IMR-90 (cell line): ENCODE results near the gene WDTC1. TPM values are rescaled to one million over a fixed set of nuclear protein-coding genes. Genes with fewer than 3 reads are reported as not detected.

Experiments used
- ATAC-seq: fragments of 200-7000 bp; cut with Tn5 transposase; 2 replicates; pipeline ENCODE4 v1.9.1; 2020; ENCODE audit warnings: low read depth, mild to moderate bottlenecking, moderate library complexity
- BruUV-seq: library from RNA; stranded (reverse); fragments of 400-500 nt; replicated peaks from 2 replicates; lab custom pipeline; 2021; lab: Mats Ljungman, UMichigan
- CTCF ChIA-PET: fragments of 300-600 bp; formaldehyde crosslinking; extraction: SDS; loops from one replicate; lab custom pipeline; 2021; ENCODE audit warnings: antibody characterized with exemption; lab: Yijun Ruan, JAX
- POLR2A ChIA-PET: fragments of 300-600 bp; sonication (Branson Sonifier 250); formaldehyde crosslinking; loops from one replicate; lab custom pipeline; 2022; ENCODE audit warnings: antibody characterized with exemption; ENCODE audit not compliant: unreplicated experiment; lab: Charles Lee
- DNase-seq: peaks from one replicate; pipeline ENCODE4 v3.0.0; 2013
- H2AFZ ChIP-seq: replicated peaks from 2 replicates; pipeline ENCODE3; 2013; ENCODE audit warnings: low read length, mild to moderate bottlenecking; ENCODE audit not compliant: poor library complexity
- H2AK5ac ChIP-seq: 2 replicates; pipeline ENCODE4 v1.6.1; 2013; ENCODE audit warnings: low read depth, low read length, inconsistent platforms
- H2AK9ac ChIP-seq: replicated peaks from 2 replicates; pipeline ENCODE3; 2013; ENCODE audit warnings: mild to moderate bottlenecking, low read depth, low read length, moderate library complexity; ENCODE audit not compliant: poor library complexity
- H2BK120ac ChIP-seq: 2 replicates; pipeline ENCODE4 v1.6.1; 2013; ENCODE audit warnings: low read depth, low read length, inconsistent platforms
- H2BK15ac ChIP-seq: 3 replicates; pipeline ENCODE4 v1.6.1; 2013; ENCODE audit warnings: low read depth, low read length, inconsistent platforms
- H2BK20ac ChIP-seq: 2 replicates; pipeline ENCODE4 v1.6.1; 2013; ENCODE audit warnings: low read depth, mild to moderate bottlenecking, inconsistent platforms, low read length, moderate library complexity
- H2BK5ac ChIP-seq: 2 replicates; pipeline ENCODE4 v1.6.1; 2013; ENCODE audit warnings: mild to moderate bottlenecking, low read depth, low read length, inconsistent platforms; ENCODE audit not compliant: poor library complexity, severe bottlenecking
- H3K14ac ChIP-seq: replicated peaks from 2 replicates; pipeline ENCODE4 v1.6.1; 2013; ENCODE audit warnings: low read depth, low read length, inconsistent platforms
- H3K18ac ChIP-seq: 2 replicates; pipeline ENCODE4 v1.6.1; 2013; ENCODE audit warnings: low read depth, low read length, control low read depth
- H3K23ac ChIP-seq: 2 replicates; pipeline ENCODE4 v1.6.1; 2013; ENCODE audit warnings: low read depth, low read length, inconsistent platforms
- H3K27ac ChIP-seq: 2 replicates; pipeline ENCODE4 v1.5.1; 2013; ENCODE audit warnings: mild to moderate bottlenecking, control low read depth, low read length; ENCODE audit not compliant: insufficient read depth
- H3K27me3 ChIP-seq: 2 replicates; pipeline ENCODE4 v1.6.1; 2013; ENCODE audit warnings: low read length; ENCODE audit not compliant: control insufficient read depth, insufficient read depth
- H3K36me3 ChIP-seq: 2 replicates; pipeline ENCODE4 v1.6.1; 2013; ENCODE audit warnings: low read length, mixed read lengths; ENCODE audit not compliant: control insufficient read depth, insufficient read depth
- H3K4ac ChIP-seq: 2 replicates; pipeline ENCODE4 v1.6.1; 2013; ENCODE audit warnings: low read depth, low read length, inconsistent platforms
- H3K4me1 ChIP-seq: 2 replicates; pipeline ENCODE4 v1.6.1; 2013; ENCODE audit warnings: low read length, mixed read lengths; ENCODE audit not compliant: control insufficient read depth, insufficient read depth
- H3K4me2 ChIP-seq: 2 replicates; pipeline ENCODE4 v1.6.1; 2013; ENCODE audit warnings: low read depth, mild to moderate bottlenecking, control low read depth, low read length, moderate library complexity
- H3K4me3 ChIP-seq: 2 replicates; pipeline ENCODE4 v1.5.1; 2013; ENCODE audit warnings: low read depth, mild to moderate bottlenecking, control low read depth, low read length, moderate library complexity; ENCODE audit not compliant: insufficient read depth
- H3K56ac ChIP-seq: 2 replicates; pipeline ENCODE4 v1.6.1; 2013; ENCODE audit warnings: low read length, inconsistent platforms; ENCODE audit not compliant: insufficient read depth; ENCODE audit errors: extremely low read depth
- H3K79me1 ChIP-seq, 2 experiments: 2 replicates each; pipeline ENCODE4 v1.6.1; 2013; ENCODE audit warnings: low read length in 2 of 2, inconsistent platforms in 1 of 2, low read depth in 1 of 2
- H3K9ac ChIP-seq: 2 replicates; pipeline ENCODE4 v1.6.1; 2013; ENCODE audit warnings: low read depth, low read length, control low read depth
- H3K9me1 ChIP-seq: 2 replicates; pipeline ENCODE4 v1.6.1; 2013; ENCODE audit warnings: low read length, inconsistent platforms; ENCODE audit not compliant: insufficient read depth
- H3K9me3 ChIP-seq: 2 replicates; pipeline ENCODE4 v1.6.1; 2013; ENCODE audit warnings: low read length; ENCODE audit not compliant: control insufficient read depth, insufficient read depth
- H4K20me1 ChIP-seq: 2 replicates; pipeline ENCODE4 v1.6.1; 2013; ENCODE audit warnings: low read length, inconsistent platforms; ENCODE audit not compliant: insufficient read depth
- H4K5ac ChIP-seq: 2 replicates; pipeline ENCODE4 v1.6.1; 2013; ENCODE audit warnings: mild to moderate bottlenecking, low read depth, low read length, control low read depth
- H4K8ac ChIP-seq, 2 experiments: 2 replicates each; pipeline ENCODE4 v1.6.1; 2013; ENCODE audit warnings: low read depth in 2 of 2, low read length in 2 of 2, control low read depth in 1 of 2, inconsistent platforms in 1 of 2
- H4K91ac ChIP-seq: 2 replicates; pipeline ENCODE4 v1.6.1; 2013; ENCODE audit warnings: low read depth, low read length, inconsistent platforms; ENCODE audit not compliant: insufficient read depth
- FOS ChIP-seq: fragments of 150-350 bp; IDR thresholded peaks from 2 replicates; pipeline ENCODE4 v1.6.1; 2016; ENCODE audit warnings: low read depth, low read length
- MAFK ChIP-seq: IDR thresholded peaks from 2 replicates; pipeline ENCODE4 v1.6.1; 2012; ENCODE audit warnings: low read depth, low read length, improper control_type of control experiment
- MXI1 ChIP-seq: IDR thresholded peaks from 2 replicates; pipeline ENCODE4 v1.6.1; 2012; ENCODE audit warnings: low read depth, mild to moderate bottlenecking, low read length, moderate library complexity, borderline replicate concordance
- POLR2A ChIP-seq: IDR thresholded peaks from 2 replicates; pipeline ENCODE4 v1.6.1; 2012; ENCODE audit warnings: mild to moderate bottlenecking, low read depth, low read length
- RCOR1 ChIP-seq: IDR thresholded peaks from 2 replicates; pipeline ENCODE4 v1.6.1; 2012; ENCODE audit warnings: mild to moderate bottlenecking, low read length, improper control_type of control experiment; ENCODE audit not compliant: insufficient replicate concordance
- WGBS, 2 experiments: methylation state at CpG; one replicate each; pipeline versions ENCODE4 v1.1.5 to v1.1.7; 2013; ENCODE audit warnings: missing lambda C conversion rate in 2 of 2; ENCODE audit not compliant: insufficient read length in 1 of 2; ENCODE audit errors: extremely low coverage in 2 of 2; 5-methylcytosine and 5-hydroxymethylcytosine counted together
- dilution Hi-C: fragments of 300-500 bp; cut with HindIII; formaldehyde crosslinking; loops from one replicate; pipeline ENCODE4 v1.14.3; 2018; ENCODE audit warnings: low sequenced_read_pairs; ENCODE audit not compliant: unreplicated experiment
- in situ Hi-C: fragments of 300-500 bp; cut with MboI; formaldehyde crosslinking; loops from 3 replicates; pipeline ENCODE4 v1.14.3; 2019; ENCODE audit warnings: low sequenced_read_pairs, inconsistent platforms, mixed read lengths
- intact Hi-C: fragments of 100-400 bp; cut with micrococcal nuclease; formaldehyde crosslinking; loops from 2 replicates; pipeline ENCODE4 v1.10.0; 2022
- polyA plus RNA-seq, 3 experiments: library from polyadenylated mRNA; depleted of rRNA; stranded (reverse); fragments of >200 nt; gene quantifications; 2 replicates each; pipeline ENCODE4 v1.2.3, GENCODE V29; 2012; ENCODE audit warnings: low replicate concordance in 1 of 3
- total RNA-seq: library from RNA; depleted of rRNA; stranded (reverse); fragments of >200 nt; gene quantifications from 2 replicates; pipeline ENCODE4 v1.2.3, GENCODE V29; 2012

The WDTC1 gene
- total and polyA plus RNA-seq, 2 of the 4 experiments (the other 2 are of a cell fraction), result 9.9 to 15.2 TPM

- no peak overlapping the region for H3K9ac ChIP-seq
- no peak overlapping the region for H2BK120ac ChIP-seq
- no peak overlapping the region for H3K56ac ChIP-seq
- H3K36me3 ChIP-seq, result peaks cover 15% of the 10 kb centered on the region
- no peak for TF ChIP-seq MXI1
- TF ChIP-seq RCOR1, result no peak
- TF ChIP-seq POLR2A, result no peak
- TF ChIP-seq FOS, result no peak
- no peak for TF ChIP-seq MAFK
- no peak overlapping the region for H3K4ac ChIP-seq
- H4K20me1 ChIP-seq, result no peaks in the 10 kb centered on the region
- H4K91ac ChIP-seq, result no peak overlapping the region
- H3K18ac ChIP-seq, result no peak overlapping the region
- peak overlapping the region; percentile 51; the same call in 1 of the 2 replicates for H3K14ac ChIP-seq
- peak overlapping the region; percentile 50; the same call in 1 of the 2 replicates for H2AK5ac ChIP-seq
- H3K9me1 ChIP-seq, result peaks cover 6% of the 10 kb centered on the region; the same call in 1 of the 2 replicates
- no peak overlapping the region for H4K5ac ChIP-seq
- H3K9me3 ChIP-seq, result no peaks in the 10 kb centered on the region
- no peak overlapping the region for H3K23ac ChIP-seq
- peak overlapping the region; percentile 72 for H2AK9ac ChIP-seq
- ChIA-PET CTCF (interaction anchor here (1.7 kb wide), 1 partner anchor 8 kb away, joined by 4 read pairs; no protein-coding TSS in a partner anchor), POLR2A (no interaction called here)
- DNase-seq (peak; percentile 49), ATAC-seq (no peak)
- H2BK15ac ChIP-seq, result no peak overlapping the region
- H2AFZ ChIP-seq, result peak overlapping the region; percentile 6
- H3K4me3 ChIP-seq, result no peak overlapping the region
- in situ Hi-C loops, result no loop called here
- H3K27me3 ChIP-seq, result no peaks in the 10 kb centered on the region
- H2BK5ac ChIP-seq, result no peak overlapping the region
- 100% methylated on average over 2 of the region's 5 CpGs; no CpG with 5 or more reads in 1 of the 2 experiments for WGBS, 2 experiments
- no peaks in the 10 kb centered on the region for H3K4me1 ChIP-seq
- no TSS peak for BruUV-seq
- intact Hi-C loops, result no loop called here
- H3K4me2 ChIP-seq, result no peak overlapping the region
- H4K8ac ChIP-seq, result 0 out of 4 replicates have a peak overlapping the region, but pooled peaks of 1 of the 2 experiments have one; percentile 33
- no peak overlapping the region for H3K27ac ChIP-seq
- dilution Hi-C loops, result no loop called here
- H3K79me1 ChIP-seq, result no peaks in the 10 kb centered on the region
- H2BK20ac ChIP-seq, result peak overlapping the region; percentile 14; the same call in 1 of the 2 replicates
Measured at GRCh38 chr1:27292106-27292505, 57.7 kb downstream of the WDTC1 start.
